Mesodermal cell (in vitro differentiated cells): ENCODE data around the gene FRS2.

ENCODE experiments used
- H3K27ac ChIP-seq: 2 replicates; pipeline ENCODE4 v1.7.0; 2013; ENCODE audit warnings: mild to moderate bottlenecking, low read depth, low read length, moderate library complexity; ENCODE audit not compliant: severe bottlenecking
- H3K36me3 ChIP-seq: 2 replicates; pipeline ENCODE4 v1.7.1; 2013; ENCODE audit warnings: mild to moderate bottlenecking, low read length, moderate library complexity; ENCODE audit not compliant: control insufficient read depth, insufficient read depth
- H3K4me1 ChIP-seq: one replicate; pipeline ENCODE4 v1.7.1; 2013; ENCODE audit warnings: mild to moderate bottlenecking, low read length; ENCODE audit not compliant: insufficient read depth, control insufficient read depth, poor library complexity, severe bottlenecking
- H3K4me3 ChIP-seq: 2 replicates; pipeline ENCODE4 v1.7.0; 2013; ENCODE audit warnings: low read length, control low read depth, mild to moderate bottlenecking; ENCODE audit not compliant: insufficient read depth, poor library complexity, severe bottlenecking; ENCODE audit errors: extremely low read depth
- H3K9me3 ChIP-seq: 2 replicates; pipeline ENCODE4 v1.7.1; 2013; ENCODE audit warnings: mild to moderate bottlenecking, low read length, moderate library complexity; ENCODE audit not compliant: control insufficient read depth
- WGBS, 2 experiments: methylation state at CpG; one replicate each; pipeline ENCODE4 v1.1.5; 2013; ENCODE audit warnings: missing lambda C conversion rate in 2 of 2; ENCODE audit not compliant: insufficient coverage in 2 of 2; 5-methylcytosine and 5-hydroxymethylcytosine counted together

The FRS2 gene

GRCh38 chr12:69476276-69477017, 6.3 kb downstream of the FRS2 start:
- no peak overlapping the region for H3K4me3 ChIP-seq
- H3K4me1 ChIP-seq: peaks cover 14% of the 10 kb centered on the region
- 87% methylated on average over 3 of the region's 6 CpGs; no CpG with 5 or more reads in 1 of the 2 experiments for WGBS, 2 experiments
- H3K36me3 ChIP-seq: peaks cover 5% of the 10 kb centered on the region
- no peaks in the 10 kb centered on the region for H3K9me3 ChIP-seq
- no peak overlapping the region for H3K27ac ChIP-seq

DNA sequence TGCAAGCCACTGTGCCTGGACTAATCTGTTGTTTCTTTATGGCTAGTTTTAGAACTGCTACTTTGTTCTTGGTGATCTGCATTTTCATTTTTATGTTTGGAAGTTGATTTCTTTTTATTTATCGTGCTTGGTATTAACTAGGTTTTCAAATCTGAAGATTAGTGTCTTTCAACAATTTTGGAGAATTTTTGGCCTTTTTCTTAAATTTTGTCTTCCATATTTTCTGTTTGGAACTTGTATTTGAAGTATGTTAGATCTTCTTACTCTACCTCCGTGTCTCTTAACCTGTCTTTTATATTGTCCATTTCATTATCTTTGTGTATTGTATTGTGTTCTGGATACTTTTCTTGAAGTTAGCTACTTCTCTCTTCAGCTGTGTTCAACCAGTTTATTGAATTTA, 9.5 kb downstream of the FRS2 start:
- Histone ChIP-seq H3K4me1 (peaks cover 14% of the 10 kb centered on the region), H3K9me3 (peaks cover 4% of the 10 kb centered on the region), H3K4me3 (no peak overlapping the region), H3K27ac (no peak overlapping the region), H3K36me3 (peaks cover 10% of the 10 kb centered on the region)
- 100% methylated on average over 1 of the region's 2 CpGs; no CpG with 5 or more reads in 1 of the 2 experiments for WGBS, 2 experiments

DNA sequence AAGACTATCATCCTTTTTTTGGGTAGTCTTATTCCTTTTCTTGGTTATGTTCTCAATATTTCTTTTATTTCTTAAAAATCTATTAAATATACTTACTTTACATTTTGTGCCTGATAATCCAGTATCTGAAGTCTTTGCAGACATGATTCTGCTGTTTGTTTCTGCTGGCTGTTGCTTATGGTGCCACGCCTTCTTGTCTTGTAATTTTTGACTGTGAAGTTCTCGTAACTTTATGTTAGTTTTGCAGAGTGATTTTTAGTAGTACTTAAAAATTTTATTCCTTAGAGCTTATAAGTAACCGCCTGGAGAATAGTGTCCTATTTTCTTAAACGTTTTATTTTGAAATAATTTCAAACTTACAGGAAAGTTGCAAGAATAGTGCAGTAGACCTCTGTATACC, 10.5 kb downstream of the FRS2 start:
- 100% methylated on average over 2 of the region's 4 CpGs; no CpG with 5 or more reads in 1 of the 2 experiments for WGBS, 2 experiments
- no peak overlapping the region for H3K27ac ChIP-seq
- peaks cover 5% of the 10 kb centered on the region for H3K9me3 ChIP-seq
- H3K4me1 ChIP-seq: peaks cover 14% of the 10 kb centered on the region
- peaks cover 18% of the 10 kb centered on the region for H3K36me3 ChIP-seq
- H3K4me3 ChIP-seq: no peak overlapping the region

DNA sequence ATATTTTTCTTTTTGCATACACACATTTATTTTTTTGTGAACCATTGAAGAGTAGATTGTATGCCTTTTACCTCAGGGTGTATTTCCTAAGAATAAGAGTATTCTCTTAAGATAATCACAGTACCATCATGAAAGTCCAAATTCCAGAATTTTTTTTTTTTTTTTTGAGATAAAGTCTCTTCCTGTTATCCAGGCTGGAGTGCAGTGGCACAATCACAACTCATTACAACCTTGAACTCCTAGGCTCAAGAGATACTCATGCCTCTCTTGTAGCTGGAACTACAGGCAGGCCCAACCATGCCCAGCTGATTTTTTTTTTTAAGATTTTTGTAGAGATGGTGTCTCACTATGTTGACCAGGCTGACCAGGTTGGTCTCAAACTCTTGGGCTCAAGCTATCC, 10.9 kb downstream of the FRS2 start:
- Histone ChIP-seq H3K36me3 (peaks cover 20% of the 10 kb centered on the region), H3K4me3 (no peak overlapping the region), H3K27ac (no peak overlapping the region)

DNA sequence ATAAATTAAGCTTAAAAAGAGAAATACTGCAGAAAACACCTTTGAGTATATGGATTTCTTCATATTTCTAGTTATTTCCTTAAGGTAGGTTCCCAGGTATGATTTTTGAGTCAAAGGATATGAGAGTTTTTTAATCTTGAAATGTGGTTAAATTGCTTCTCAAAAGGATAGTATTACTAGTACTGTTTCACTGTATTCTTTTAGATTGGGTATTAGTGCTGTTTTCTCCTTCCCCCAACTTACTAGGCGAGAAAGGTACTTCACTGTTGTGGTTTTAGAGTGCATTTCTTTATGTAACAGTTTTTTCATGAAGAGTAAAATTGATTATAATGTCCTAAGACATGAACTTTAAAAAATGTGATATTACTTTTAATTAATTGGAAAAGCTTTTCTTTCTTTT, 13.5 kb downstream of the FRS2 start:
- Histone ChIP-seq H3K27ac (no peak overlapping the region), H3K36me3 (peaks cover 40% of the 10 kb centered on the region), H3K9me3 (peaks cover 25% of the 10 kb centered on the region), H3K4me1 (peaks cover 7% of the 10 kb centered on the region), H3K4me3 (no peak overlapping the region)
- WGBS, 2 experiments: no CpG with 5 or more reads among the region's 1 CpG

More for the DNA sequence above, 10.9 kb downstream of the FRS2 start:
- Histone ChIP-seq H3K4me1 (peaks cover 10% of the 10 kb centered on the region), H3K9me3 (peaks cover 5% of the 10 kb centered on the region)

GRCh38 chr12:69484428-69484827, 14.2 kb downstream of the FRS2 start:
- Histone ChIP-seq H3K27ac (no peak overlapping the region), H3K36me3 (peaks cover 45% of the 10 kb centered on the region), H3K9me3 (peaks cover 25% of the 10 kb centered on the region), H3K4me1 (peaks cover 7% of the 10 kb centered on the region), H3K4me3 (no peak overlapping the region)
- WGBS, 2 experiments: no CpG with 5 or more reads among the region's 2 CpGs

GRCh38 chr12:69490920-69491643, 20.9 kb downstream of the FRS2 start:
- Histone ChIP-seq H3K36me3 (peaks cover 42% of the 10 kb centered on the region), H3K4me3 (no peak overlapping the region), H3K9me3 (peaks cover 21% of the 10 kb centered on the region), H3K27ac (no peak overlapping the region), H3K4me1 (no peaks in the 10 kb centered on the region)
- 93 to 97% methylated on average over 9 to 12 of the region's 14 CpGs for WGBS, 2 experiments

GRCh38 chr12:69492739-69493138, 22.6 kb downstream of the FRS2 start:
- Histone ChIP-seq H3K9me3 (peaks cover 4% of the 10 kb centered on the region), H3K4me1 (no peaks in the 10 kb centered on the region), H3K27ac (no peak overlapping the region), H3K36me3 (peaks cover 25% of the 10 kb centered on the region), H3K4me3 (no peak overlapping the region)
- 80% methylated on average over 1 of the region's 2 CpGs; no CpG with 5 or more reads in 1 of the 2 experiments for WGBS, 2 experiments

DNA sequence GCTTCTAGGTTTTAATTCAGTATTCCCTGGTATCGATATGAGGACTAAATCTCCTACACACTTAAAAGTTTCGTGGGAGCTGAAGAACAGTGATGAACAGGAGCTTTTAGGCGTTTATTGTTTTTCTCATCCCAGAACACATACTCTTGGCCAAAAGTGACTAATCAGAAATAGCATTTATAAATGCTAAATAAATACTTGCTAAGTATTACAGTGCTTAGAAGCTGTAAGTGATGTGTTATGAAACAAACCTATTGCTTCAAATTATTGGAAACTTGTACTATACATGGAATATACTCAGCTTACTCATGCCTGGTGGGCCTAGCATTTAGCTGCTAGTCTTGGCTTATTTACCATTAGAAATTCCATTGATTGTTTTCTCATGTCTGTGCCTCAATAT, 24.9 kb downstream of the FRS2 start:
- Histone ChIP-seq H3K9me3 (no peaks in the 10 kb centered on the region), H3K27ac (no peak overlapping the region), H3K4me3 (no peak overlapping the region), H3K36me3 (peaks cover 12% of the 10 kb centered on the region), H3K4me1 (no peaks in the 10 kb centered on the region)
- 100% methylated on average over 1 of the region's 3 CpGs; no CpG with 5 or more reads in 1 of the 2 experiments for WGBS, 2 experiments

- 54 to 78% methylated on average over 2 to 3 of the region's 4 CpGs for WGBS, 2 experiments
- Histone ChIP-seq H3K27ac (no peak overlapping the region), H3K9me3 (no peaks in the 10 kb centered on the region), H3K36me3 (peaks cover 4% of the 10 kb centered on the region), H3K4me3 (no peak overlapping the region), H3K4me1 (no peaks in the 10 kb centered on the region)
Observed at GRCh38 chr12:69497308-69498026, 27.3 kb downstream of the FRS2 start.
